Activated CD4-positive, alpha-beta T cell treated with anti-CD3 and anti-CD28 coated beads, Interleukin-2, amount 10 ng/mL, durations not matched to agents 24 days and 14 days (primary cell): ENCODE measurements around the gene MMP28. TPM values are rescaled to one million over a fixed set of nuclear protein-coding genes. Genes with fewer than 3 reads are reported as not detected.

Experiments
- DNase-seq: peaks from one replicate; pipeline ENCODE4 v3.0.0; 2022
- H3K27ac Mint-ChIP-seq: one replicate; pipeline ENCODE4 v1.8.0; 2022; ENCODE audit warnings: mild to moderate bottlenecking, mixed read lengths
- H3K27me3 Mint-ChIP-seq: one replicate; pipeline ENCODE4 v1.8.0; 2022; ENCODE audit warnings: mixed read lengths
- H3K36me3 Mint-ChIP-seq: one replicate; pipeline ENCODE4 v1.8.0; 2022; ENCODE audit warnings: low read depth, mild to moderate bottlenecking, mixed read lengths
- H3K4me1 Mint-ChIP-seq: one replicate; pipeline ENCODE4 v1.8.0; 2021; ENCODE audit warnings: mixed read lengths
- H3K4me3 Mint-ChIP-seq: one replicate; pipeline ENCODE4 v1.8.0; 2022; ENCODE audit warnings: mild to moderate bottlenecking, moderate library complexity, mixed read lengths
- H3K9me3 Mint-ChIP-seq: one replicate; pipeline ENCODE4 v1.8.0; 2021; ENCODE audit warnings: mixed read lengths
- intact Hi-C: fragments of 100-400 bp; cut with micrococcal nuclease; formaldehyde crosslinking; loops from one replicate; pipeline ENCODE4 v1.15.1; 2023
- total RNA-seq: library from RNA; stranded (reverse); gene quantifications from 2 replicates; pipeline ENCODE4 v1.2.3, GENCODE V29; 2022

The MMP28 gene, protein sequence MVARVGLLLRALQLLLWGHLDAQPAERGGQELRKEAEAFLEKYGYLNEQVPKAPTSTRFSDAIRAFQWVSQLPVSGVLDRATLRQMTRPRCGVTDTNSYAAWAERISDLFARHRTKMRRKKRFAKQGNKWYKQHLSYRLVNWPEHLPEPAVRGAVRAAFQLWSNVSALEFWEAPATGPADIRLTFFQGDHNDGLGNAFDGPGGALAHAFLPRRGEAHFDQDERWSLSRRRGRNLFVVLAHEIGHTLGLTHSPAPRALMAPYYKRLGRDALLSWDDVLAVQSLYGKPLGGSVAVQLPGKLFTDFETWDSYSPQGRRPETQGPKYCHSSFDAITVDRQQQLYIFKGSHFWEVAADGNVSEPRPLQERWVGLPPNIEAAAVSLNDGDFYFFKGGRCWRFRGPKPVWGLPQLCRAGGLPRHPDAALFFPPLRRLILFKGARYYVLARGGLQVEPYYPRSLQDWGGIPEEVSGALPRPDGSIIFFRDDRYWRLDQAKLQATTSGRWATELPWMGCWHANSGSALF
- not detected in 2 replicates for total RNA-seq

DNA sequence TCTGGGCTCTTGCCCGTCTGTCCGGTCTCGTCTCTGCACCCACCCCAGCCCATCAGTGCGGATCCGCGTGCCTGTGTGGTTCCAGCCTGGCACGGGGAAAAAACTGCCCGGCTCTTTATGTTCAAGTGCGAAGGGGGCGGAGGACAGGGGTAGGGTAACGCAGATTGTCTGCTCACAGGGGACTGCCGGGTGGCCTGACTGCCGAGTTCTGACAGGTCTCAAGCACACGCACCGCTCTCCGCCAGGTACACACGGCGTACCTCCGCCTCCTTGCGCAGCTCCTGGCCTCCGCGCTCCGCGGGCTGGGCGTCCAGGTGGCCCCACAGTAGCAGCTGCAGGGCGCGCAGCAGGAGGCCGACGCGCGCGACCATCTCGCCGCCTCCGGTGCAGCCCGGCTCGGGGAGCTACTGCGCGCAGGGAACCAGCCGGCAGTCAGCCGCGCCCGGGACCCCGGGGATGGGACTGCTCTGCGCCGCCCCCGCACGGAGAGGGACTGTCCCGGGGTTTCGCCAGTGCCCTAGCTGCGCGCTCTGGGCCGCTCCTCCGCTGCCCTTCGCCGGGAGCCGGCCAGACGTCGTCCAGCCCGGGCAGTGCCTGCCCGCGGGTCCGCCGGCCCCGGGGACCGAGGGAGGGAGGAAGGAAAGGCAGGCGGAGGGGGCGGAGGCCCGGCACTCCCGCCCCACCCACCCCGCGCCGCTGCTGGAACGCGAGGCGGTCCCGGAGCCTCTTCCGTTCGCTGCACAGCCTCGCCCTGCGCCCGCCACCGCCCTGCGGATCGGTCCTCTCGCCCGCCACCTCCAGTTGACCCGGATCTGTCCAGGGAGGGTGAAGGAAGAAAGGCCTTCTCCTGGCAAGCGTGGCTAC lies at the start of gene MMP28:
MMP28 (minus strand) TSS at position 635 of the 864 bp plus-strand sequence; CDS start at position 371, 264 bp downstream.
- intact Hi-C loops: no loop called here
- Mint-ChIP-seq H3K4me3 (peak within 1 kb of the TSS; percentile 82), H3K4me1 (peaks cover 12% of the 10 kb centered on the region), H3K27ac (no peak within 1 kb of the TSS), H3K9me3 (no peaks in the 10 kb centered on the region), H3K27me3 (peaks cover 75% of the 10 kb centered on the region), H3K36me3 (no peaks in the 10 kb centered on the region)
- DNase-seq: peak; percentile 81

DNA sequence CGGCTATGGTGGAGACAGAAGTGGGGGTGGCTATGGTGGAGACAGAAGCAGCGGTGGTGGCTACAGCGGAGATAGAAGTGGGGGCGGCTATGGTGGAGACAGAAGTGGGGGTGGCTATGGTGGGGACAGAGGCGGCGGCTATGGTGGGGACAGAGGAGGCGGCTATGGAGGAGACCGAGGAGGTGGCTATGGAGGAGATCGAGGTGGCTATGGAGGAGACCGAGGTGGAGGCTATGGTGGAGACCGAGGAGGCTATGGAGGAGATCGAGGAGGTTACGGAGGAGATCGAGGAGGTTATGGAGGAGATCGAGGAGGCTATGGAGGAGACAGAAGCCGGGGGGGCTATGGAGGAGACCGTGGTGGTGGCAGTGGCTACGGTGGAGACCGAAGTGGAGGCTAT lies 49.1 kb upstream of the MMP28 start:
- H3K27ac Mint-ChIP-seq: no peak overlapping the region
- peaks cover 68% of the 10 kb centered on the region for H3K36me3 Mint-ChIP-seq
- H3K4me3 Mint-ChIP-seq: no peak overlapping the region
- H3K9me3 Mint-ChIP-seq: no peaks in the 10 kb centered on the region
- intact Hi-C loops: no loop called here
- H3K4me1 Mint-ChIP-seq: peaks cover 9% of the 10 kb centered on the region
- DNase-seq: no peak
- H3K27me3 Mint-ChIP-seq: no peaks in the 10 kb centered on the region

DNA sequence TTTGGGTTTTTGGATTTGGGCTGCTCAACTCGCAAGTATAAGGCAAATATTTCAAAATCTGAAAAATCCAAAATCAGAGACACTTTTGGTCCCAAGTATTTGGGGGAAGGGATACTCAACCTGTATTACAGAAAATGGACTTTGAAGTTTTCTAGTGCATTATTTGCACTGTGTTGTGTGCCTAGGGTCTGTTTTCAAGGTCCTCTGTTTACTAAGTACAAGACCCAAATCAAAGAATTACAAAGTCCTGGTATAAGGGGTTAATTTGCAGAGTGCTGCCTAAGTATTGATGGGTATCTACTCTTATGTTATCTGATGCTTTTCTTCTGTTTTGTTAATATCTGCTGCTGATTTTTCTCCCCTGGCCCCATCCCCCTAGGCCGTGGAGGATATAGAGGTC lies 48.3 kb upstream of the MMP28 start:
- Mint-ChIP-seq H3K4me1 (peaks cover 9% of the 10 kb centered on the region), H3K27me3 (no peaks in the 10 kb centered on the region), H3K36me3 (peaks cover 68% of the 10 kb centered on the region), H3K9me3 (no peaks in the 10 kb centered on the region), H3K27ac (no peak overlapping the region), H3K4me3 (no peak overlapping the region)
- no peak for DNase-seq
- intact Hi-C loops: no loop called here

DNA sequence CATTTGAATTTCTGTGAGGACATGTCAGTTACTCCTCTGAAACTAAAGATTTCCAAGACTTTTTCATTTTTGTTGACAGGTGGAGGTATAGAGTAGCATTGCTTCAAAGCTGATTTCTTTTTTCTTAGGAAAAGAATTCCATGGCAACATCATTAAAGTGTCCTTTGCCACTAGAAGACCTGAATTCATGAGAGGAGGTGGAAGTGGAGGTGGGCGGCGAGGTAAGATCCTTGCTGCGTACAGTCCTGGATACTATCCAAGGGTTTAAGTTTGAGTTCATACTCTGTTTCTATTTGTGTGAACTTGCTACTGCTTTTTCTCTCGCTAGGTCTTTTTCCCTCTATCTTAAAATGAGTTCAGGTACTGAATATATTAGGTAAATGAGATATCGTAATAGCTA lies 46.8 kb upstream of the MMP28 start:
- H3K27ac Mint-ChIP-seq: no peak overlapping the region
- no peak overlapping the region for H3K4me3 Mint-ChIP-seq
- DNase-seq: no peak
- H3K4me1 Mint-ChIP-seq: peaks cover 11% of the 10 kb centered on the region
- H3K9me3 Mint-ChIP-seq: no peaks in the 10 kb centered on the region
- H3K27me3 Mint-ChIP-seq: no peaks in the 10 kb centered on the region
- H3K36me3 Mint-ChIP-seq: peaks cover 65% of the 10 kb centered on the region
- intact Hi-C loops: no loop called here

DNA sequence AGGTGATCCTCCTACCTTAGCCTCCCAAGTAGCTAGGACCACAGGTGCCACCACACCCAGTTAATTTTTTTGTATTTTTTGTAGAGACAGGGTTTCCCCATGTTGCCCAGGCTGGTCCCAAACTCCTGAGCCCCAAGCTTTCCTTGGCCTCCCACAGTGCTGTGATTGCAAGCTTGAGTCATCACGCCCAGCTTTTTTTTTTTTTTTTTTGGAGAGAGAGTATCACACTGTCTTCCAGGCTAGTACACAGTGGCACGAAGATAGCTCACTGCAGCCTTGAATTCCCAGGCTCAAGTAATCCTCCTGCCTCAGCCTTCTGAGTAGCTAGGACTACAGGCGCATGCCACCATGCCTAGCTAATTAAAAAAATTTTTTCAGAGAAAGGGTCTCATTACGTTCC lies 46.1 kb upstream of the MMP28 start:
- Mint-ChIP-seq H3K4me3 (no peak overlapping the region), H3K4me1 (peaks cover 11% of the 10 kb centered on the region), H3K36me3 (peaks cover 68% of the 10 kb centered on the region), H3K27me3 (no peaks in the 10 kb centered on the region), H3K27ac (no peak overlapping the region), H3K9me3 (no peaks in the 10 kb centered on the region)
- intact Hi-C loops: no loop called here
- no peak for DNase-seq

DNA sequence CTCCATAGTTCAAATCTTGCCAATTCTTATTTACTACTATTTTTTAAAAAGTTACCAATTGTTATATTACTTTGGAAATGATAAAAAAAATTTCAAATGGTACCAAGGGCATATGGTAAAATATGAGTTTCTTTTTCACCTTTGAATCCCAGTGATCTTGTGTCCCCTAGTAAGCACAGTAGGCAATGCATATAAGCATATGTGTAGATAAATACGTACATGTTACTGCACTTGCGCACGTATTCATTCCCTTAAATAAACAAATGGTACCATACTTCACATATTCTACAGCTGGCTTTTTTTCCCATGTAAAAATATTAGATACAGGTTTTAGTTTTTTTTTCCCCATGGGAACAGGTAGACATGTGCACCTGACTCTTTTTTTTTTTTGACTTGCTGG lies 45.7 kb upstream of the MMP28 start:
- DNase-seq: no peak
- H3K27ac Mint-ChIP-seq: no peak overlapping the region
- H3K4me3 Mint-ChIP-seq: no peak overlapping the region
- intact Hi-C loops: no loop called here
- H3K27me3 Mint-ChIP-seq: no peaks in the 10 kb centered on the region
- no peaks in the 10 kb centered on the region for H3K9me3 Mint-ChIP-seq
- peaks cover 11% of the 10 kb centered on the region for H3K4me1 Mint-ChIP-seq
- H3K36me3 Mint-ChIP-seq: peaks cover 69% of the 10 kb centered on the region

DNA sequence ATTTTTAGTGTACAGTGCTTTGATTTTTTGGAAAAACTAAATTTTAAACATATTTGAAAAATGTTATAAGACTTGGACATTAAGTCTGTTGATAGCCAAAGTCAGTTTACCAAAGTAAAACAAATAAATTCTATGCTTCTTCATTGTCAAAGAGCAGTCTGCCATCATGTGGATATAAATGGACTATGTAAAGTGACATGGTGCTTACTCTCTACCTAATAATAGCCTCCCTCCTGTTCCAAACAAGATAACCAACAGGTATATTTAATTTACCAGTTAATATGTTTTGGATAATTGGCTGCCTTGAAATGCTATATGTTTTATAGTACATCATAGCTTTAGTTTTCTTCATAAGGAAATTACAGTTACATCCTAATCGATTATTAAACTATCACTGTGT lies 29.8 kb upstream of the MMP28 start:
- intact Hi-C loops: no loop called here
- Mint-ChIP-seq H3K9me3 (no peaks in the 10 kb centered on the region), H3K4me1 (peaks cover 6% of the 10 kb centered on the region), H3K36me3 (peaks cover 66% of the 10 kb centered on the region), H3K27me3 (no peaks in the 10 kb centered on the region), H3K4me3 (no peak overlapping the region), H3K27ac (no peak overlapping the region)
- DNase-seq: no peak

DNA sequence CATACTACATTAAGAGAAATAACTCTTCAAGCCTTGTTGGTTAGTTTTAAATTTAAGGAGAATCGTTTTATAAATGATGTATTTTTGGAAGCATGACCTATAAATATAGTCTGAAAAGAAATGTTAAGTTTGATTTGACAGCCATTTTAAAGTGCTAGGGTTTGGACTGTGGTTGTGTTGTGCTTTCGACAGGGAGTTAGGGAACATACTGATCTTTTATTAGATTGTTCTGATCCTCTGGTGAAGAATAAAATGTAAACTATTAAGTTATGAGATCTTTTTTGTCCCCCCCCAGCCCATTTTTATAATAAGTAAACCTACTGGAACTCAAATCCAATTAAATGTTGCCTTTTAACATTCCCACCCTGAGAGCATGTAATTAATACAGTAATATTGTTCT lies 25.9 kb upstream of the MMP28 start:
- Mint-ChIP-seq H3K4me1 (peaks cover 16% of the 10 kb centered on the region), H3K27ac (no peak overlapping the region), H3K27me3 (no peaks in the 10 kb centered on the region), H3K36me3 (peaks cover 64% of the 10 kb centered on the region), H3K9me3 (no peaks in the 10 kb centered on the region), H3K4me3 (no peak overlapping the region)
- intact Hi-C loops: no loop called here
- no peak for DNase-seq

DNA sequence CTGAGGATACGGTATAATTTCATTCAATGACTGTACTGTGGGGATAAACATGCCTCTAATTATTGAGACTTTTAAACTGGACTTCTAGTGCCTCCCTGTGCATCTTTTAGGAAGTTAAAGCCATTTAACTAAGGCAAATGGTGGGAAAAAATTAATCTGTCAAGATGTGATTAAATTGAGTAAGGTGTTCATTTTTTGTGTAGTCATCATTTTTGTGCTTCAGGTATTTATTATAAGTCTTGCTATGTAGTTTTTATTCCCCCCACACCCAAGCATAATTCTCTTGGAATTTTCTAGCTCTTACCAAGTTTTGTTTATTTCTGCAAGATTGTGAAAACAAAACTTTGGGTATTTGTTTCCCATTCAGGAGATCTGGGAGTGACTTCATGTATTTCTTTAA lies 24.0 kb upstream of the MMP28 start:
- Mint-ChIP-seq H3K27me3 (no peaks in the 10 kb centered on the region), H3K36me3 (peaks cover 59% of the 10 kb centered on the region), H3K4me3 (no peak overlapping the region), H3K9me3 (no peaks in the 10 kb centered on the region), H3K4me1 (peaks cover 28% of the 10 kb centered on the region), H3K27ac (peak overlapping the region; percentile 41)
- intact Hi-C loops: no loop called here
- no peak for DNase-seq

DNA sequence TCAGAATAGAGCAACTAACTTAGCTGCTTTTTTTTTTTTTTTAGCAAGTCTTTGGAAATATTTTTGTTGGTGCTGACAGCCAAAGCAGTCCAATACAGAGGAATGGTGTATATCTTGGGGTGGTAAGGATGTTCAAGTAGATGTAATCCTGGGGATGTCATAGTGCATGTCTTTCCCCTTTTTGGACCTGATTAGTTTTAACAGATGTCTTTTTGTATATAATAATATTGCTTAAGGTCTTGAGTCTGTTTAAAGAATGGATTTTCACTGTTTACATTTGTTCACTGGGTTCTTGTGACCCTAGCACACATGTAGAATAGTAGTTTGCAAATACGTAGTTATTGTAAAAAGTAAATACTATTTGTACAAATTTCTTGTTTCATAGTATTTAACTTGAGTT lies 21.8 kb upstream of the MMP28 start:
- Mint-ChIP-seq H3K4me1 (peaks cover 36% of the 10 kb centered on the region), H3K36me3 (peaks cover 50% of the 10 kb centered on the region), H3K27ac (no peak overlapping the region), H3K4me3 (no peak overlapping the region), H3K27me3 (no peaks in the 10 kb centered on the region), H3K9me3 (no peaks in the 10 kb centered on the region)
- no peak for DNase-seq
- intact Hi-C loops: no loop called here

DNA sequence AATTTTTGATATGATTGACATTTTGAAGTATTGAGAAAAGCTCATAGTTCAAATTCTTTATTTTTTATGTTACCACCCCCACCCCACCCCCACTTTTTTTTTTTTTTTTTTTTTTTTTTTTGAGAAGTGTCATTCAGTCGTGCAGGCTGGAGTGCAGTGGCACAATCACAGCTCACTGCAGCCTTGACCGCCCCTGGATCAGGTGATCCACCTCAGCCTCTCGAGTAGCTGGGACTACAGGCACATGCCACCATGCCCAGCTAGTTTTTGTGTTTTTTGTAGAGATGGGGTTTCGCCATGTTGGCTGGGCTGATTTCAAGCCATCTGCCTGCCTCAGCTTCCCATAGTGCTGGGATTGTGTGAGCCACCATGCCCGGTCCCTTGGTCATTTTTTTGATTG lies 21.3 kb upstream of the MMP28 start:
- no peak for DNase-seq
- H3K9me3 Mint-ChIP-seq: no peaks in the 10 kb centered on the region
- peaks cover 50% of the 10 kb centered on the region for H3K36me3 Mint-ChIP-seq
- H3K4me3 Mint-ChIP-seq: no peak overlapping the region
- no peak overlapping the region for H3K27ac Mint-ChIP-seq
- intact Hi-C loops: no loop called here
- peaks cover 38% of the 10 kb centered on the region for H3K4me1 Mint-ChIP-seq
- H3K27me3 Mint-ChIP-seq: no peaks in the 10 kb centered on the region

DNA sequence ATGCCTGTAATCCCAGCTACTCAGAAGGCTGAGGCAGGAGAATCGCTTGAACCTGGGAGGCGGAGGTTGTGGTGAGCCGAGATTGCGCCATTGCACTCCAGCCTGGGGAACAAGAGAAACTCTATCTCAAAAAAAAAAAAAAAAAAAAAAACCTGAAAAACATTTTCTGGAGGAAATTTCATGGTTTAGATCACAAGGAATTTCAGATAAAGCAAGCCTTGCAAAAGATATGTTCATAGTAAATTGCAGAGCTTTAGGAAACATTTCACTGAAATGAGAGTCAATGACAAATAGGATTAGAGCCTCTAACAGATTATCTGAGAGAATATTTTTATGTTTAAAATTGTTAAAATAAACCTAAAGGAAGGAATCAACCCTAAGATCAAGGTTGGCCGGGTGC lies 17.0 kb upstream of the MMP28 start:
- no peaks in the 10 kb centered on the region for H3K27me3 Mint-ChIP-seq
- H3K9me3 Mint-ChIP-seq: no peaks in the 10 kb centered on the region
- intact Hi-C loops: no loop called here
- peaks cover 37% of the 10 kb centered on the region for H3K36me3 Mint-ChIP-seq
- H3K4me1 Mint-ChIP-seq: peaks cover 50% of the 10 kb centered on the region
- no peak for DNase-seq
- no peak overlapping the region for H3K27ac Mint-ChIP-seq
- no peak overlapping the region for H3K4me3 Mint-ChIP-seq

DNA sequence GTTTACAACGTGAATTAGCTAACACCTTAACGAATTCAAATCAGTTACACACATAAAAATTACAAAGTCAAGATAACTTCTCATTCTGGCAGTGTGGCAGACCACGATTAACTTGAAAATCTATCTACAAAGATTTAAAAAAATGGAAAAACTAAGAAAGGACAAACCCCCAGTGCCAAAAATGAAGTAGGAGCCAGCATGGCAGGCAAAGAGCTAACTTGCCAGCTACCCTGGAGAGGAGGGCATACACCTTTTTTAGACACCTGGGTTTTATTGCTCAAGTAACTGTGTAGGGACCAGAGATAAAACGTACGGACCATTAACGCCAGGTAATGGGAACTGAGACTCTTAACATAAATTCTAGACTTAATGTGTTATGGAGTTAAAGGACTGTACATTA lies 16.3 kb upstream of the MMP28 start:
- H3K4me3 Mint-ChIP-seq: peak overlapping the region; percentile 26
- H3K27me3 Mint-ChIP-seq: no peaks in the 10 kb centered on the region
- no peak overlapping the region for H3K27ac Mint-ChIP-seq
- intact Hi-C loops: no loop called here
- peaks cover 34% of the 10 kb centered on the region for H3K36me3 Mint-ChIP-seq
- peaks cover 54% of the 10 kb centered on the region for H3K4me1 Mint-ChIP-seq
- peak; percentile 51 for DNase-seq
- H3K9me3 Mint-ChIP-seq: no peaks in the 10 kb centered on the region

DNA sequence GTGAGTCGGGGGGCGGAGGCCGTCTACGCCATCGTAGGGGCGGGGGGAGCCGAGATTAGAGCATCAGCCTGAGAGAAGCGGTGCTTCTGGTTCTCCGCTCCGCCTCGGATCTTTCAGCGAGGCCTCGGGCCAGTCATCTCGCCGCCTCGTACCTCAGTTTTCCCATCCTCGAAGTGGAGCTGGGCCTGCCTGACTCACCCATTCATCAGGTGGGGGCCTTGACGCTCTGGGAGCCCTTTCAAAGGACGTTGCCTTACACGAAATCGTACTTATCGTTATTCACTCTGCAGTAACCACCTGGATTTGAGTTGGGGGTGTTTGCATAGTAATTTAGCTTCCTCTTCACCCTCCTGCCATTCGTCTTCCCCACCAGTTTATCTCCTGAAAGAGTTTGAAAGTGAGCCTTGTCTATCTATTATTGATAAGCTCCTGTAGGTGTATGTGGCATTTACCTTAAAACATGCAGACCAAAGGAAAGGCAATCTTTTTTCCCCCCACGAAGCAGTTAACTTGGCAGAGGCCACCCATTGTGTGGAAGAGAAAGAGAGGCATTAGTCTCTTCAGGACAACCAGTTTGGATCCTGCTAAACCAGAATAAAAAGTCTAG lies 14.5 kb upstream of the MMP28 start:
- H3K27me3 Mint-ChIP-seq: no peaks in the 10 kb centered on the region
- H3K36me3 Mint-ChIP-seq: peaks cover 27% of the 10 kb centered on the region
- intact Hi-C loops: loop anchor here (1.0 to 10.0 kb wide), 3 partner anchors 46 to 565 kb away; partner anchors contain the start of genes SLFN12L and SLFN5
- peak overlapping the region; percentile 99 for H3K4me3 Mint-ChIP-seq
- H3K4me1 Mint-ChIP-seq: peaks cover 49% of the 10 kb centered on the region
- DNase-seq: no peak
- H3K27ac Mint-ChIP-seq: peak overlapping the region; percentile 97
- H3K9me3 Mint-ChIP-seq: no peaks in the 10 kb centered on the region
